Activated naive CD4-positive, alpha-beta T cell treated with anti-CD3 and anti-CD28 coated beads, Interleukin-2, amount 50 U/mL, for 16 hours (primary cell): ENCODE data around the gene IQSEC3.
"Not testable (repeated sequence)": the region's sequence is repeated elsewhere in the genome, so short reads cannot be mapped to it uniquely, and the experiment has no call there.

Experiments used
- DNase-seq: peaks from one replicate; pipeline ENCODE4 v3.0.0-alpha.2; 2020

The IQSEC3 gene

GRCh38 chr12:184811-185575, 118.4 kb downstream of the IQSEC3 start:
- no peak for DNase-seq

- no peak for DNase-seq
These were observed 119.0 kb downstream of the IQSEC3 start for GRCh38 chr12:185576-185955.

- DNase-seq, result no peak
These were observed 119.5 kb downstream of the IQSEC3 start for GRCh38 chr12:186006-186625.

- not testable (repeated sequence) for DNase-seq
These were observed 121.7 kb downstream of the IQSEC3 start for GRCh38 chr12:187986-188909.

- peak; percentile 41 for DNase-seq
These were observed 122.5 kb downstream of the IQSEC3 start for GRCh38 chr12:188910-189621.

- DNase-seq, result no peak
These were observed 123.0 kb downstream of the IQSEC3 start for GRCh38 chr12:189622-189962.

- no peak for DNase-seq
These were observed 124.3 kb downstream of the IQSEC3 start for GRCh38 chr12:190881-191280.

GRCh38 chr12:191541-191940, 125.0 kb downstream of the IQSEC3 start:
- DNase-seq, result no peak

- DNase-seq, result no peak
These were observed 126.7 kb downstream of the IQSEC3 start for GRCh38 chr12:193261-193660.

- DNase-seq, result no peak
These were observed 127.7 kb downstream of the IQSEC3 start for GRCh38 chr12:194276-194675.

GRCh38 chr12:195156-195555, 128.6 kb downstream of the IQSEC3 start:
- DNase-seq, result no peak

GRCh38 chr12:195951-196350, 129.4 kb downstream of the IQSEC3 start:
- no peak for DNase-seq

GRCh38 chr12:196436-196835, 129.9 kb downstream of the IQSEC3 start:
- no peak for DNase-seq

GRCh38 chr12:197347-197746, 130.8 kb downstream of the IQSEC3 start:
- DNase-seq, result no peak

- DNase-seq, result no peak
These were observed 131.5 kb downstream of the IQSEC3 start for GRCh38 chr12:197911-198695.

- no peak for DNase-seq
These were observed 132.1 kb downstream of the IQSEC3 start for GRCh38 chr12:198705-199104.

GRCh38 chr12:201361-201760, 134.8 kb downstream of the IQSEC3 start:
- DNase-seq, result no peak

GRCh38 chr12:202081-202731, 135.6 kb downstream of the IQSEC3 start:
- no peak for DNase-seq

GRCh38 chr12:203074-203461, 136.5 kb downstream of the IQSEC3 start:
- no peak for DNase-seq

GRCh38 chr12:203462-204260, 137.1 kb downstream of the IQSEC3 start:
- no peak for DNase-seq

GRCh38 chr12:204261-204678, 137.7 kb downstream of the IQSEC3 start:
- DNase-seq, result no peak
